Tongue (tissue), 2 donors: ENCODE results near the gene NRARP. TPM values are rescaled to one million over a fixed set of nuclear protein-coding genes. Genes with fewer than 3 reads are reported as not detected.

Experiments used
- DNase-seq: peaks from one replicate; pipeline ENCODE4 v3.0.0-alpha.2; 2015
- total RNA-seq: library from RNA; depleted of rRNA; stranded (reverse); fragments of >200 nt; gene quantifications from one replicate; pipeline ENCODE4 v1.2.3, GENCODE V29; 2014

Gene NRARP
- total RNA-seq, 1 donor from 2014 or later = 18.8 TPM

DNA sequence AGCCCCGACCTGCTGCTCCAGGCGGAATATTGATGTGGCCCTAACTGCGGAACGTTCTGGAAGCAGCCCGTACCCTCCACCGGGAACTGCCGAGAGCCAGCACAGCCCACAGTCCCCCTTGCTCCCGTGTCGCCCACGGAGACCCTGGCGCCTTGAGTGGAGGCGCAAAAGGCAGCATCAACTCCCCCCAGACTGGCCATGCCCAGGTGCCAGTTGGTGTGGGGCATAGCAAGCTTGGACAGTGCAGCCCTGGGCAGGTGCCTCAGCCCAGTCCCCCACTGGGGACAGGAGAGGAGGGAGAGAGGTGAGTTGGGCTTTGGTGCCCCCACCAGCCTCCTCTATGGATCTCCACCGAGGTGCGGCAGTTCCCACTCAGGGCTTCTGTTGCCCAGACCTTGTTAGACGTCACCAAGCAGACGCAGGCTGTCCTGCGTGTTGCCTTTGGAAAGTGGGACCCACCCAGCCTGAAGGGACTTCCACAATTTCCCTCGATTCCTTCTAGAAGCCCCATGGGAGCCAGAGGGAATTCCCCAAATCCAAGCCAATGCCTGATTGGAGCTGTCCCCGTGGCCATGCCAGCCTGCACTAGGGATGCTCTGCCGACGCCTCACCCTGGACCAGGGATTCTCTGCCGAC lies 19.8 kb upstream of the NRARP start:
- DNase-seq = no peak

- DNase-seq = no peak
These were observed 18.7 kb upstream of the NRARP start for GRCh38 chr9:137320555-137321384.

GRCh38 chr9:137319739-137320551 lies 17.9 kb upstream of the NRARP start:
- DNase-seq = no peak

DNA sequence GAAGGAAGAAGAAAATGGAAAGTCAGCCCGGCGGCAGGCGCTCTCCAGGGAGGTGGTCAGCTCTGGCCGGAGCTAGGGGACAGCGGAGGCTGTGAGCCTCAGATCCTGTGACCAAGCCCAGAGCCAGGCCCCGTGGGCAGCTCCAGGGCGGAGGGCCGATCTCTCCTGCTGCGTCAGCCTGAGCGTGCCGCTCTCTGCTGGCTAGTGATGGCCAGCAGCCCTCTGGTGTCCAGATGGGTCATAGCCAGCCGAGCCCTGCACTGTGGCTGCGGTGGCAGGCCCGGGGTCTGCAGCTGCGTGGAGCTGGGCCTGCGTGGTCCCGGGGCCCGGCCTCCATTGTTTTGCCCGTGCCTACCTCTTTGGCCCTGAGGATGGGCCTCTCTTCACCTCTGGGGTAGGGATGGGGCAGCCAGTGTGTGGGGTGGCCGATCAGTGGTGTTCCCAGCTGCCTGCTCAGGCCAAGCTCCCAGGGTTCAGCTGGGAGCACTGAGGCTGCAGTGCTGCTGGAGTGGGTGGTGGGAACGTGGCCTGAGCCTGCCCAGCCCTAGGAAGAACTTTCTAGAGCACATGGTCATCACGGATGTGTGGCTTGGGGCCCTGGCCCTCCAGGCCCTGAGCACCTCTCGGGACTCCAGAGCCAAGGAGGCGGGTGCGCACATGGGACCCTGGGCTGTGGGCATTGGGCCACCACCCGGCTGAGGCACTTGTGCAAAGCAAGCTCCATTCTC lies 17.1 kb upstream of the NRARP start:
- DNase-seq = no peak

- DNase-seq = no peak
These were observed 16.5 kb upstream of the NRARP start for GRCh38 chr9:137318602-137319001.

GRCh38 chr9:137317718-137318511 lies 15.8 kb upstream of the NRARP start:
- no peak for DNase-seq

GRCh38 chr9:137317021-137317717 lies 15.1 kb upstream of the NRARP start:
- DNase-seq = no peak

DNA sequence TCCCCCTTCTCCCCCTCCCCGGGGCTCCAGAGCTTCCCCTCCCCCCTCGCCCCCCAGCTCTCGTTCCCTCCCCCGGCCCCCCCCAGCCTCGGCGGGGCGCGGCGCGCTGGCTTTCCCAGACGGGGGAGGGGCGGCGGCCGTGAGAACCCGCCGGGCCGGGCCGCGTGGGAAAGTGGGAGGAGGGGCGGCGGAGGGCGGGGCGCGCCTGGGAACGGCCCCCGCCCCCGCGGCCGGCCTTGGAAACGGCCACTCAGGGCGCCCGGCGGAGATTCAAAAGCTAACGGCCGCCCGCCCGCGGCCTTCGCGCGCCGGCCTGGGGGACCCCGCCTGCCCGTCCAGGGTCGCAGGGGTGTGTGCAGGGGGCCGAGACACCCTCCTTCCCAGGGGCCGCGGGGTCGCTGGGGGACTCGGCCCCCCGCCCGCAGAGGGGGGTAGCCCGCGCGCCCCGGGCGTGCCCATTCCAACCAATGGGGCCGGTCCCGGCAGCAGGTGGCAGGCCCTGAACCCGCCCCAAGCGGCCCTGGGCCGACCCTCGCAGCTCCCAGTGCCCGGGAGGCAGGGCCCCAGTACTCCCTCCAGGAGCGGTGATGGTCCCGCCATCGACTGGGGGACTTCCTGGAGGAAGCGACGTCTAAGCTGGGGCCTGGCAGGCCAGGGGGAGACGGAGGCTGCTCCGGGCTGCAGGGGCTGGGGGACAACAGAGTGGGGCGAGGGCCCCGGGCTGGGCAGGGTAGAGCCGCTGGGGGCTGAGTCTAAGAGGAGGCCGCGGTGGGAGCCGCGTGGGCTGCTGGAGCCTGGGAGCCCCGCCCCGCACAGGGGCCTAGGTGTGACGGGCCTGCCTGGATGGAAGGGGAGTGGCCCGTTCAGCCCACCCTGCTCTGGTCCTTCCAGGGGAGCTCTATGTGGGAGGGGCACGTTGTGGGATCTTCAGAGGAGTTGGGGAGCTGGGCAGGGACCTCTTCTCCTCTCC lies 14.2 kb upstream of the NRARP start:
- DNase-seq = peak; percentile 74

- DNase-seq = no peak
These were observed 13.5 kb upstream of the NRARP start for GRCh38 chr9:137315581-137316011.

DNA sequence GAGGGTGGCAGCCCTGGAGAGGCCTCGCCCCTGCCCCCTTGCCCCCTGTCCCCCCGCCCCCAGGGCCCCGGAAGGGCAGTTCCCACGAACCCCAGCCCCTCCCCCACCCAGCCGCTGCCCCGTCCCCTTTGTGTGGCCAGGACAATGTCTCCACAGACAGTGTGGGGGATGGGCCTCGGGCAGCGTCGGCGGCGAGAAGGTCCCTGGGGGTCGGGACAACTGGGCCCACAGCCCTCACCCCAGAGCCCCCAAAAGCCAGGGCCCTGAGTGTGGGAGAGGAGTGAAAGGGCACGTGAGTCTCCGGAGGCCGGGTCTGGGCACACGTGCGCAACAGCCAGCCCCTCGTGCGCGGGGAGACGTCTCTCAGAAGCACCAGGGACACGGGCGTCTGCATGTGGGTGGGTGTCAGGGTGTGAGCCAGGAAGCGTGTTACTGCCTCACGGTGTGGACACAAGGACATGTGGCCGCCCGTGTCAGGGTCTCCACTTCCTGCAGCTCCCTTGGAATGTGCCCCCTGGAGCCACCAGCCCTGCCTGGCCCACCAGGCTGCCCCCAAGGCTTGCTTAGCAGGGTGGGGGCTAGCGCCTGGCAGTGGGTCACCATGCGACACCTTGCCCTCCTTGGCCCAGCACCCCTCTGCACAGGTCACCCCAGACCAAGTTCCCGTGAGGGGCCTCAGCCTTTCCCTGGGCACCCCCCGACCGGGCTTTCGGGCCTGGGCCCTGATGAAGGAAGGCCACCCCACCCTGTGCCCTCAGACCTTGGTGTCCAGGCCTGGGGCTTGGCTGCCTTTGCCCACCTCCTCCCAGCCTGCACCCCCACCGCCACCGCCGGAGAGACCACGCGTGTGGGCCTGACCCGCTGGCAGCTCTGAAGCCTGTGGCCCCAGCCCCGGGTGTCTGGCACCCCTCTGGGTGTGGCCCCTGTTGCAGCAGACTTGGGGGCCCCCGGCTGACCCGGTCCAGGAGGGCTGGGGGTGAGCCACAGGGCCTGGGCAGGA lies 12.8 kb upstream of the NRARP start:
- no peak for DNase-seq

DNA sequence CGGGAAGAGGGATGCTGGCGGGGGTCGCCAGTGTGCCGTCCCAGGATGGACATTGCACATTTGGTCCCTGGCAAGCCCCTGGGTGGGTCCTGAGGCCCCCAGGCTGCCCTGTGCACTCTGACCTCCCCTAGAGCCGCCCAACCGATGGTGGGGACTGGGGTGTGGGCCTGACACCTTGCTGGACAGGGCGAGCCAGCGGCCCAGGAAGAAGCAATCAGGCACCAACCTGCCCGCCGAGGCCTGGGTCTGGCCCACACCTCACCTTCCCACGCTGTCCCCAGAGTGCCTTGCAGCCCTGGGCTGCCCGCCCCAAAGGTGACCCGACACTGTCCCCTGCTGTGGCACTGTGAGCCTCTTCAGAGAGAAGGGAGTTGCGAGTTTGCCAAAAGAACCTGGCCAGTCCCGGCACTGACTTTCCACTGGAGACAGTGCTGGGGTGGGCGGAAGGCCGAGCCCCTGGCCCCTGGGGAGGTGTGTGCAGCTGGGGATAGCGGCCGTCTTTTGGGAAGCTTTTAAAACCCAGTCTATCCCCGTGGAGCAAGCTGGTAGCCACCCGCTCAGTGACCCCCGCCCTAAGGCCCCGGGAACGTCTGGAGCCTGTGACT lies 12.0 kb upstream of the NRARP start:
- DNase-seq = no peak

DNA sequence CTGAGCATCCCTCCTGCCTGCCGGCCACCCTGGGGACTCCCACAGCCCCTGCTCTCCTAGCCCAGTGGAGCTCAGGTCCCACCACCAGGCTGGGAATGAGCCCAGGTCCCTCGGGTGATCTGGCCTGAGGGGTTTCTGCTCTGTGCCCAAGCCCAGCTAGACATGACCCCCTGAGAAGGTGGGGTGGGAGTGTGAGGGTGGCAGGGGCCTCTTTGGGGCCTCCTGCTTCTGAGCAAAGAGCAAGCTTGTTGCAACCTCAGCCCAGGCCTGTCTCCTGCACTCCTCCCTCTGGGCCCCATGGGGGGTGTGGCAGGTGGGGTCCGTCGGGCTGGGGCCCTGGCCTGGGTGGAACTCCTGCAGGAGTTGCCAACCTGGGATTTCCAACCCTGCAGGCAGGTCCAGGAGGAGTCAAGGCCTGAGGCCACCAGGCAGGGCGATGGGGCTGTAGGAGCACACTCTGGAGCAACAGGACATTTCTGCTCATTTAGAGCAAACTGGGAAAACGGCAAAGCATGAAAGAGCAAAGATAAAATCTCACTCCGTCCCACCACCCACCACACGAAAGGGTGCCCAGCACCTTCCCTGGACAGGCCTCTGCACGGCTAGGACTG lies 11.4 kb upstream of the NRARP start:
- DNase-seq = no peak

DNA sequence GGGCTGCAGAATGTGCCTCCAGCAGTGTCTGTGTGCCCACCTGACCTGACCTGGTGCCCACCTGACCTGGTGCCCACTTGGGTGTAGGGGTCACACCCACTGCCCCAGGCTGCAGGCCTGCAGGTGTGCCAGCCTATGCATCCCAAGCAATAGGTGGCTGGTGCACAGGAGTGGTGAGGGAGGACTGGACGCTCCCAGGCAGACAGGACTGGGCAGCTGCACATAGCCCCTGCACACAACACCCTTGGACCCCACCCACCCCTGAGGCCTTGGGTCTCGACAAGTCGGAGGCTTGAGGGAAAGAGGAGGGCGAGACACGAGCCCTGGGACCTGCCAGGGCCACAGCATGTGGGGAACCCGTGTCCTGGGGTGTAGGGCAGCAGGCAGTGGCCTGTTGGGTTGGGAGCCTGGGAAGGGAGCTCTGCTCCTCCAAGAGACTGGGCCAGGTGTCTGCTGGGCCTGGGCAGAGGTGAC lies 10.8 kb upstream of the NRARP start:
- no peak for DNase-seq

DNA sequence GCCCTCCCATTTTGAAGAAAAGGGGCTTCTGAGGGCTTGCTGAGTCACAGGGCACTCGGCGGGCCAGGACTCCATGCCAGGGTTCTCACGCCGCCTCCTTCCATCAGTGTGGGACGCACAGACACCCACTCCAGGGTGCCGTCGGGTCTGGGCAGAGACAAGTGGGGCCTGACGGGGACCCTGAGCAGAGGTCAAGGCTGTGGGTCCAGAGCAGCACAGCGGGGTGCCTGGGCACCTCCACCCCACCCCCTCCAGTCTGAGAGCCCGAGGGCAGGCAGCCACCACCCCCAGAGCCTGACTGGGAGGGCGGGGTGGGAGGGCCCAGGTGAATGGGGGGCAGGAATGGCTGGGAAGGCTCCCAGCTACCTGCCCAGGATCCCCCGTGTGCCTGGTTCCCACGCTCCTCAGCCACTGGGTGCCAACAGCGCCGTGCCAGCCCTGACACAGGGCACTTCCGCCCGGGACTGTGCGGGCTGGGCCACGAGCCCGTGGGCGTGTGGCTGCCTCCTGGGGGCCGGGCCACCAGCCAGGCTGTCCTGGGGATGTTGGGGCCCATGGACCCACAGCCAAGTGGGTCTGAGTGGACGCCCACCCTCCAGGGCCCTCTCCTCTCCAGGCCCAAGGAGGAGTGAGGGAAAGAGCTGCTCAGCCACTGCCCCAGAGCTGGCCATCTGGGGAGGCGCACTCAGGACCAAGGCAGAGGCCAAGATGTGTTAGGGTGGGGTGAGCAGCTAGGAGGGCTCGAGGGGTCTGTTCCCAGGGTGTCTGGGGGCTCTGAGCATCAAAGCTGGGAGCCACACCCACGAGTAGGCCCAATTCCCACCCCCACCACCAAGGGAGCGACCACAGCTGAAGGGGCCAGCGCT lies 10.1 kb upstream of the NRARP start:
- no peak for DNase-seq

DNA sequence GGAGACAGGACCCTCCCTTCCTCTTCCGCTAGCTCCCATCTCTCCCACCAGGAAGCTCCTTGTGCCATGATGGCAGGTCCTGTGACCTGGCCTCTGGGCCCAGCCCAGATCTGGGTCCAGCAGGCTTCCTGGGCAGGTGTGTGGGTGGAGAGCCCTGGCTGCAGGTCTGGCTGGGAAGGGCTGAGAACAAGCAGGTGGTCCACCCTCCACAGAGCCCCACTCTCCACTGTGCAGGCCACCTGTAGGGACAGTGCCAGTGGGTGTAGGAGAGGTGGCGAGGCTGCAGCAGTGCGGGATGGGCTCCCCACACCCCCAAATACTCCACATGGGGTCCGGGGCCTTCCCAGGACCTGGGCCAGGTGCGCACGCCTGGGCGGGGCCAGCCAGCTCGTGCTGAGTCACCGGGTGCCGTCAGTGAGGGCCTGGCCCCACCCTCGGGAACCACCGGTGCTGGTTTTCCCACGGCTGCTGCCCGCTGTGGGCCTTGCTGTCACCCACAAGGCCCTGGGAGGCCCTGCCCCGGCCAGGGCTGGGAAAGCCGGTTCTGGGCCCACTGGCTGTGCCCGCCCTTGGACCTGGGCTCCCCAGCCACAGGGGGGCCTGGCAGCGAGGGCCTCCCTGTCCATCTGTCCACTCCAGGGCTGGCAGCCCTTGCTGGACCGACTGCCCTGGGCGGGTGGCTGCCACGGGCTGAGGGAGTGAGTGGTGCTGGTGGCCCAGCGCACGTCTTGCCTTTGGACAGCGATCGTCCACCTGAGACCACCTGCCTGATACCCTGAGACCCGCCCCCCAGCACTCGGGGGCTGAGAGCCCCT lies 9.3 kb upstream of the NRARP start:
- DNase-seq = no peak
